GM18507 (cell line): ENCODE results near the gene C16orf86.
A peak's percentile ranks its signal among the peaks of the same experiment; 100 is the strongest.
"Not testable (repeated sequence)": the region's sequence is repeated elsewhere in the genome, so short reads cannot be mapped to it uniquely, and the experiment has no call there.

Source experiments
- DNase-seq: peaks from one replicate; pipeline ENCODE4 v3.0.0; 2011; ENCODE audit warnings: low read depth; ENCODE audit not compliant: insufficient read length; ENCODE audit errors: extremely low spot score
- FAIRE-seq: peaks from 2 replicates; lab custom pipeline; 2011; peaks lifted over from hg19 to GRCh38; lab: Jason Lieb, UNC

The C16orf86 gene

DNA sequence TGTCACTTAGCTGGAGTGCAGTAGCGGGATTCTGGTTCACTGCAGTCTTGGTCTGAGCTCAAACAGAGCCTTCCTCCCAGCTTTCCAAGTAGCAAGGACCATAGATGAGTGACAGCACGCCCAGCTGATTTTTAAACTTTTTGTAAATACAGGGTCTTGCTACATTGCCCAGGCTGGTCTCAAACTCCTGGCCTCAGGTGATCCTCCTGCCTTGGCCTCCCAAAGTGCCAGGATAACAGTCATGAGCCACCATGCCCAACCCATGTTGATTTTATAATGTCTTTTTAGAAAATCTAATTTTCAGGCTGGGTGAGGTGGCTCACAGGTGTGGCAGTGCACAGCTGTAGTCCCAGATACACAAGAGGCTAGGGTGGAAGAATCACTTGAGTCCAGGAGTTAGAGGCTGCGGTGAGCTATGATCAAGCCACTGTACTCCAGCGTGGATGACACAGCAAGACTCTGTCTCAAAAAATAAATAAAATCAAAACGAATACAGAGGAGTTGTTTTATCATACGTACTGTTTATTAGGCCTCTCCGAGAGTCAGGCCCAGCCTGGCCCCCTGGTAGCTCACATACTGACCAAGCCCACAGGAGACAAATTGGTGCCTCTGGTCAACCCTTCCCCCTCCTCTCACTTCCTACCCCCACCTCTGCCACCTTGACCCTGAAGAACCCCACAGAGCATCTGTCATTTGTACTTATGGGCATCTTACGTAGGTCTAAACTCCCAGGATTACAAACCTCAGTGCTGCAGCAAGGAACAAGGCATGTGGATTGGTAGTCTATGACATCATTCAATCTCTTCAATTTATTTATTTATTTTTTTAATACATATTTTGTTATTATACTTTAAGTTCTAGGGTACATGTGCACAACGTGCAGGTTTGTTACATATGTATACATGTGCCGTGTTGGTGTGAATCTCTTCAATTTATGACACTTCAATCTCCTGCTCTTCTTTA is 13.6 kb downstream of the C16orf86 start:
- DNase-seq (no peak), FAIRE-seq (no peak)

DNA sequence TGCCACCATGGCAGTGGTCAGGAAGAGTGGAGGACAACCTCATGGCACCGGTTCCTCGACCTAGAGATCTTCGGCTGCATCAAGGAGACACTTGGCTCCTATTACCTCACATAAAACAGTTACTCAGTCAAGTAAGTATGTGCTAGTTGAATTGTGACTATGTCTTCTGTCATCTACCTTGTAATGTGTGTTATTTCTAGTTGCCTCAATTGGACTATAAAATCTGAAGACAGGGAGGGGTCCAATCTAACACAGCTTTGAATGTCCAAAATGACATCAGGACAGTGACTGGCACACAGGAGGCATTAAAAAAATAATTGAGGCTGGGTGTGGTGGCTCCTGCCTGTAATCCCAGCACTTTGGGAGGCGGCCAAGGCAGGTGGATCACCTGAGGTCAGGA is 17.2 kb downstream of the C16orf86 start:
- FAIRE-seq (no peak), DNase-seq (no peak)

DNA sequence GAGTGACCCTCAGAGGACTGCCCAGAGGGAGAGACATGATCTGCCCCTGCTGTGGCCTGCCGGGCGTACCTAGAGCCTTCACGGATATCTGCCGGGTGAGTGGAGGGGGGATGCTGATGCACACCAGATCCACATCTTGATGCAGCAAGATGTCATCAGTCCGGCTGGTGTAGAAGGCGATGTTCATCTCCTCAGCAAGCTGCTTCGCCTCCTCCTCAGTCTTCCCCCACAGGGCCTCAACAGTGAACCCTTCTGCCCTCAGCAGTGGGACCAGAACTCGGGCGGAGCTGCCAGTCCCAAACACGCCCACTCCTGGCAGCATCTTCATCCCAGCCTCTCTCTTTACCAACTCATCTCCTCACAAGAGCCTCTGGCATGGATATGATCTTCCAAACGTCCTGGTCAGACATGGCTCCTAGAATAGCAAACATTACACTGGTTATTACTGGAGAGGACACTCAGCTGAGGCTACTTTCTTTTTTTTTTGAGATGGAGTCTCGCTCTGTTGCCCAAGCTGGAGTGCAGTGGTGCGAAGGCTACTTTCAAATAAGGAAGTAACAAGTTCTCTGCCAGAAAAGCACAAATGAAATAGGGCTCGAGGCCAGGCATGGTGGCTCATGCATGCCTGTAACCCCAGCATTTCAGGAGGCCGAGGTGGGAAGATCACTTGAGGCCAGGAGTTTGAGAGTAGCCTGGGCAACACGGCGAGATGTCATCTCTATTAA is 18.9 kb downstream of the C16orf86 start:
- FAIRE-seq (peak; percentile 80), DNase-seq (no peak)

DNA sequence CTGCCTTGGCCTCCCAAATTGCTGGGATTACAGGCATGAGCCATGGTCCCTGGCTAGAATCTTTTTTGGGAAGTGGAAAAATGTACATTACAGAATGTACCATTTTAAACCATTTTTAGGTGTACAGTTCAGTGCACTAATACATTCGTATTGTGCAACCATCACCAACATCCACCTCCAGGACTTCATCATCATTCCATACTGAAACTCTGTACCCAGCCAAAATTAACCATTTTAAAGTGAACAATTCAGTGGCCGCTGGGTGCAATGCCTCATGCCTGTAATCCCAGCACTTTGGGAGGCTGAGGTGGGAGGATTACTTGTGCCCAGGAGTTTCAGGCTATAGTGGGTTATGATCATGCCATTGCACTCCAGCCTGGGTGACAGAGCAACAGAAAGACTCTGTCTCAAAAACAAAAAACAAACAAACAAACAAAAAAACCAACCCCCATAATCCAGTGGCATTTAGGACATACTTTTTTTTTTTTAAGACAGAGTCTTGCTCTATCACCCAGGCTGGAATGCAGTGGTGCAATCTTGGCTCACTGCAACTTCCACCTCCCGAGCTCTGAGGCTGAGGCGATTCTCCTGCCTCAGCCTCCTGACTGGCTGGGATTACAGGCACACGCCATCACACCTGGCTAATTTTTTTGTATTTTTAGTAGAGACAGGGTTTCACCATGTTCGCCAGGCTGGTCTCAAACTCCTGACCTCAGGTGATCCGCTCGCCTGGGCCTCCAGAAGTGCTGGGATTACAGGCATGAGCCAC is 27.1 kb downstream of the C16orf86 start:
- not testable (repeated sequence) for FAIRE-seq, DNase-seq

DNA sequence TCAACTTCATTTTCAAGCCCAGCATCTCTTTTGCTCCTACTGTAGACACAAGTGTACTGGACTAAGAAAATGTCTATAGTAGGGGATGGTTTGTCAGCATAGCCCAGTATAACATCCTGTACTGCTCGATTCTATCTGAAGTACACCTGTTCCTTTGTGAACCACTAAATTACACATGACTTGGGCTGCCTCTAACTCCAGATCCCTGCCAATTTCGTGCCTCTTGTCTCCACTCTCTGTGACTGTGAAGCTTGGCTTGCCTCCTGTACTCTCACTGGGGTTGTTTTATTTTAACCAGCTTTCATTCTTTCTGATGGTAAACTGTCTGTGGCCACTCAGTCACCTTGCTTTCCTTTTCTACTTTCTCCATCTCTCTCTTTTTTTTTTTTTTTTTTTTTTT is 28.0 kb downstream of the C16orf86 start:
- FAIRE-seq: no peak
- no peak for DNase-seq

- no peak for FAIRE-seq
- no peak for DNase-seq
Measured at GRCh38 chr16:67697422-67698185, 31.0 kb downstream of the C16orf86 start.

GRCh38 chr16:67699265-67699664 is 32.7 kb downstream of the C16orf86 start:
- no peak for FAIRE-seq
- no peak for DNase-seq

GRCh38 chr16:67701420-67701819 is 34.8 kb downstream of the C16orf86 start:
- no peak for FAIRE-seq

GRCh38 chr16:67702130-67702529 is 35.5 kb downstream of the C16orf86 start:
- DNase-seq: no peak
- no peak for FAIRE-seq

More at GRCh38 chr16:67701420-67701819, 34.8 kb downstream of the C16orf86 start:
- no peak for DNase-seq

GRCh38 chr16:67703626-67704025 is 37.0 kb downstream of the C16orf86 start:
- DNase-seq (no peak), FAIRE-seq (no peak)

DNA sequence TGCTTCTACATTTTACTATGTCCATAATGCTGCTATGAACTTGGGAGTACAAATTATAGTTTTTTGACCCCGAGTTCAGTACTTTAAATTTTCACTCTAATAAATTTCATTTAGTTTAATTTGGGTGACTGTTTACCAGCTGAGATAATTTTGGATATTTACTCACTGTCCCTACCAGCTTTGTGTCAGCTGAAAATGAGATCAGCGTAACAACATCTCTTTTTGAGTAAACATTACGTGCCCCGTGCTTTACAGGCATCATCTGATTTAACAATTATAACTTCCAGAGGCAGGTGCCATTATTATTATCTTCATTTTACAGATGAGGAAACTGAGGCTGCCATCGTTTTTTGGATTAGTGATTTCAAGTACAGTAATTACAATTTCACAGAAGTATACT is 37.5 kb downstream of the C16orf86 start:
- FAIRE-seq (no peak), DNase-seq (no peak)

DNA sequence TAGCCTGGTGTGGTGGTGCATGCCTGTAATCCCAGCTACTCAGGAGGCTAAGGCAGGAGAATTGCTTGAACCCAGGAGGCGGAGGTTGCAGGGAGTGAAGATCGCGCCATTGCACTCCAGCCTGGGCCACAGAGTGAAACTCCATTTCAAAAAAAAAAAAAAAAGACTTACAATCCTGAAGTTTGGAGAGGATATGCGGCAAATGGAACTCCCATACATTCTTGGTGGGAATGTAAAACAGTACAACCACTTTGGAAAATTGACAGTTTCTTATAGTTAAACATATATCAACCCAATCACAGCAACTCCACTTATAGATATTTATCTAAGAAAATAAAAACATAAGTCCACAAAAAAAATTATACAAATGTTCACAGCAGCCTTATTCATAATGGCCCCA is 40.6 kb downstream of the C16orf86 start:
- no peak for DNase-seq
- FAIRE-seq: no peak

GRCh38 chr16:67707790-67708189 is 41.2 kb downstream of the C16orf86 start:
- DNase-seq (no peak), FAIRE-seq (no peak)

DNA sequence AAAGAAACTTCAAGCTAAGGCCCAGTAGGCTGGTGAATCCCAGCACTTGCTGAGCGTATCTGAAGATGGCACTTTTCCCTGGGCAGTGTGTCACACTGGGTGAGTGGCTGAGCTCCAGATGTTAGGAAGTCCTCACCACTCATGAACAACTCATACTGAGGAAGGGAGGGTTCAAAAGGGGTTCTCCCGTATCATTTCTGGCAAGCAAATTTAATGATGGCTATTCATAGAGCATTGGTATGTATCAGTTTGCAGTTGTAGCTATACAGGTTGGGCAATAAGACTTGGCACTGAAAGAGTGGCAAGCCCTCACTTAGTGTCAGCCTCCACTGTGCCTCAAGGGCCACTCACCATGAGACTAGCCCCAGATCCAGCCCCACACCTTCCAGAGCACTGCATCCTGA is 41.8 kb downstream of the C16orf86 start:
- no peak for FAIRE-seq
- no peak for DNase-seq

DNA sequence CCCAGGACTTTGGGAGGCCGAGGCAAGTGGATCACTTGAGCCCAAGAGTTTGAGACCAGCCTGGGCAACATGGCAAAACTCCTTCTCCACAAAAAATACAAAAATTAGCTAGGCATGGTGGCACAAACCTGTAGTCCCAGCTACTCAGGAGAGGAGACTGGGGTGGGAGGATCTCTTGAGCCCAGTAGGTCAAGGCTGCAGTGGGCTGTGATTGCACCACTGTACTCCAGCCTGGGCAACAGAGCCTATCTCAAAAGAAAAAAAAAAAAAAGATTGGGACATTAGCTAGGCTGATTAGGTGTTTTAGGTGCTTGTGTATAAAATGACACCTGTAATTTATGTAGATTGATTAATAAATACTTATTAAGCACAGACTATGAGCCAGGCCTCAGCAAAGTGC is 42.4 kb downstream of the C16orf86 start:
- DNase-seq (no peak), FAIRE-seq (no peak)

DNA sequence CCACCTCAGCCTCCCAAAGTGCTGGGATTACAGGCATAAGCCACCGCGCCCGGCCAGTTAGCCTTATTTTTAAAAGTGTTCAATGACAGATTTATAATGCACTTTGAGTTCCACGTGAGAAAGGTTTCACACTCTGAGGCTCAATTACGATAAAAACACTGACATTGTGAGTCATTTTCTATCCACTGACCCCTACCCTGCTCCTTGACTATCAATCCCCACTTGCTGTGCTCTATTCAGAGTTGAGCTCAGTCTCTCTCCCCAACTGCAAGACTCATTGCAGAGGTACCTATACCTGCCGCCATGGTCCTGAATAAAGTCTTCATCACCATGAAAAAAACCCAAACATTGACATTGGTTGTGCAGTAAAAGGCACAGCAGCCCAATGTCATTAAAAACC is 44.0 kb downstream of the C16orf86 start:
- FAIRE-seq: no peak

GRCh38 chr16:67713647-67714273 is 47.1 kb downstream of the C16orf86 start:
- DNase-seq: no peak
- no peak for FAIRE-seq

More for the DNA sequence above, 44.0 kb downstream of the C16orf86 start:
- no peak for DNase-seq

DNA sequence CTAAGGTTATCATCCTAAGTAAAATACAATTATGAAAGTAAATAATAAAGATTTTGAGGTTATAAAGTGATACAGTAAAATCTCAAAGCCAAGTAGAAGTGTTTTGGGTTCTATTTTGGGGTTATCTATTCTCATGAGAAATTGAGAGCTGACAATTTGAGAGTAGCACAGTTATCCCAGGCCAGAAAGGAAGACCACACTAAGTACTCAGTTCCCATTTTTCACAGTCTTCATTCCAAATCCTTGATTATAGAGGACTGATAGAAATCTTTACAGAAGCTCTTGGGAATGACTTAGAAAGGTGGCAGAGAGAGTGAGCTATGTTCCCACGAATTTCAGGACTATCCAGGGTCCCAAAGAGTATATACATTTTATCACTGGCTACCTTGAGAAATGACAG is 47.9 kb downstream of the C16orf86 start:
- FAIRE-seq (no peak), DNase-seq (no peak)

DNA sequence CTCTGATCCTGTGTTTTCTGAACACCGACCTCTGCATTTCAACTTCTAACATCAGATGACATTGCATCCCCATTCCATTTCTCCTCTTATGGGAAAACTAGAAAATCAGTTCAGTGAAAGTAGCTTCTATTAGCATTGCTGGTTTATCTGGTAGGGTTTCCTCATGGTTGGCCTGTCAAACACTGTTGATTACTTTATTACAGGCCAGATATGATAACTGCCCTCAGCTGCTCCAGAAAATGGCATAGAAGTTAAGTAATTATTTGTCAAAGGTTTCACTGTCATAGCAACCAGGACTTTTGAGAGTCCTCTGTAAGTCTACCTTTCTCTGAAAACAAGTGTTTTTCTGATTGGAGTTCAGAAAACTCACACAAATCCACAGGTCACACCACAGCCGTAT is 49.5 kb downstream of the C16orf86 start:
- FAIRE-seq (no peak), DNase-seq (no peak)
